ENCODE measurements around the gene GTPBP2. TPM values are rescaled to one million over a fixed set of nuclear protein-coding genes. Genes with fewer than 3 reads are reported as not detected.
A peak's percentile ranks its signal among the peaks of the same experiment; 100 is the strongest.

GTPBP2 gene
- total and polyA plus RNA-seq, 2 of the 13 experiments (the other 11 are each of a cell fraction or from before 2014, with no cell fraction given) = 26.9 to 88.2 TPM

- TF ChIP-seq MXD4 (CRISPR knock-in tag; IDR thresholded peaks at IDR 0.05) = peak; percentile 51
- TF ChIP-seq RFXANK (CRISPR knock-in tag; IDR thresholded peaks at IDR 0.05) = no peak
- no peak; the same call in 1 of the 2 replicates for TF ChIP-seq NR2F2 (IDR thresholded peaks at IDR 0.05; ENCODE audit: borderline replicate concordance, low read depth)
- TF ChIP-seq ZNF879 (CRISPR knock-in tag; IDR thresholded peaks at IDR 0.05) = no peak; the same call in 1 of the 2 replicates
- no peak for TF ChIP-seq ATF5 (CRISPR knock-in tag; IDR thresholded peaks at IDR 0.05; ENCODE audit: low read depth)
- TF ChIP-seq RBM39 (IDR thresholded peaks at IDR 0.05; ENCODE audit: low read depth, low read length, poor library complexity, severe bottlenecking) = no peak
- TF ChIP-seq ZBTB7B (CRISPR knock-in tag; IDR thresholded peaks at IDR 0.05) = peak; percentile 9; the same call in 1 of the 2 replicates
- TF ChIP-seq POLR2AphosphoS2 (IDR thresholded peaks at IDR 0.05; ENCODE audit: low read depth, low read length) = no peak
- no peak for TF ChIP-seq HES4 (CRISPR knock-in tag; IDR thresholded peaks at IDR 0.05; ENCODE audit: borderline replicate concordance)
- TF ChIP-seq LCORL (IDR thresholded peaks at IDR 0.05) = peak; percentile 22; the same call in 1 of the 2 replicates
- peak; percentile 97 for TF ChIP-seq LCORL (CRISPR knock-in tag; IDR thresholded peaks at IDR 0.05)
- TF ChIP-seq ZNF207 (IDR thresholded peaks at IDR 0.05; ENCODE audit: borderline replicate concordance) = no peak
- peak; percentile 53; the same call in 1 of the 2 replicates for TF ChIP-seq ZHX1 (CRISPR knock-in tag; IDR thresholded peaks at IDR 0.05; ENCODE audit: low read depth)
- peak; percentile 69; the same call in 1 of the 2 replicates for TF ChIP-seq ZNF230 (CRISPR knock-in tag; IDR thresholded peaks at IDR 0.05)
- peak; percentile 28; the same call in 1 of the 2 replicates for TF ChIP-seq JUN (CRISPR knock-in tag; IDR thresholded peaks at IDR 0.05)
- no peak for TF ChIP-seq ASH2L (IDR thresholded peaks at IDR 0.05; ENCODE audit: insufficient read length, low read depth, low read length)
- no peak for TF ChIP-seq CHD4 (IDR thresholded peaks at IDR 0.05; ENCODE audit: borderline replicate concordance, low read length)
- TF ChIP-seq FIP1L1 (IDR thresholded peaks at IDR 0.05; ENCODE audit: borderline replicate concordance, insufficient read depth, low read depth, low read length) = 0 out of 2 replicates have a peak, but pooled peaks have one; percentile 62
- TF ChIP-seq ZNF3 (CRISPR knock-in tag; IDR thresholded peaks at IDR 0.05) = no peak
- no peak for TF ChIP-seq ZNF746 (CRISPR knock-in tag; IDR thresholded peaks at IDR 0.05)
- TF ChIP-seq RFX3 (CRISPR knock-in tag; IDR thresholded peaks at IDR 0.05) = peak; percentile 77
- TF ChIP-seq ZNF883 (CRISPR knock-in tag; IDR thresholded peaks at IDR 0.05; ENCODE audit: not compliant biosample characterization) = peak; percentile 64
- no peak for TF ChIP-seq TEAD2 (CRISPR knock-in tag; IDR thresholded peaks at IDR 0.05)
- peak; percentile 84; the same call in 1 of the 2 replicates for TF ChIP-seq SIN3A (IDR thresholded peaks at IDR 0.05; ENCODE audit: borderline replicate concordance, low read depth, low read length)
- no peak for TF ChIP-seq ELF4 (CRISPR knock-in tag; IDR thresholded peaks at IDR 0.05; ENCODE audit: borderline replicate concordance)
- TF ChIP-seq SALL1 (CRISPR knock-in tag; IDR thresholded peaks at IDR 0.05) = peak; percentile 79
- TF ChIP-seq ZFP90 (CRISPR knock-in tag; IDR thresholded peaks at IDR 0.05; ENCODE audit: borderline replicate concordance) = no peak
- TF ChIP-seq ZNF414 (CRISPR knock-in tag; IDR thresholded peaks at IDR 0.05) = peak; percentile 92
Measured at GRCh38 chr6:43668151-43669028, 39.3 kb upstream of the GTPBP2 start (continued).
